ENCODE measurements around the gene MRGPRF.

DNA sequence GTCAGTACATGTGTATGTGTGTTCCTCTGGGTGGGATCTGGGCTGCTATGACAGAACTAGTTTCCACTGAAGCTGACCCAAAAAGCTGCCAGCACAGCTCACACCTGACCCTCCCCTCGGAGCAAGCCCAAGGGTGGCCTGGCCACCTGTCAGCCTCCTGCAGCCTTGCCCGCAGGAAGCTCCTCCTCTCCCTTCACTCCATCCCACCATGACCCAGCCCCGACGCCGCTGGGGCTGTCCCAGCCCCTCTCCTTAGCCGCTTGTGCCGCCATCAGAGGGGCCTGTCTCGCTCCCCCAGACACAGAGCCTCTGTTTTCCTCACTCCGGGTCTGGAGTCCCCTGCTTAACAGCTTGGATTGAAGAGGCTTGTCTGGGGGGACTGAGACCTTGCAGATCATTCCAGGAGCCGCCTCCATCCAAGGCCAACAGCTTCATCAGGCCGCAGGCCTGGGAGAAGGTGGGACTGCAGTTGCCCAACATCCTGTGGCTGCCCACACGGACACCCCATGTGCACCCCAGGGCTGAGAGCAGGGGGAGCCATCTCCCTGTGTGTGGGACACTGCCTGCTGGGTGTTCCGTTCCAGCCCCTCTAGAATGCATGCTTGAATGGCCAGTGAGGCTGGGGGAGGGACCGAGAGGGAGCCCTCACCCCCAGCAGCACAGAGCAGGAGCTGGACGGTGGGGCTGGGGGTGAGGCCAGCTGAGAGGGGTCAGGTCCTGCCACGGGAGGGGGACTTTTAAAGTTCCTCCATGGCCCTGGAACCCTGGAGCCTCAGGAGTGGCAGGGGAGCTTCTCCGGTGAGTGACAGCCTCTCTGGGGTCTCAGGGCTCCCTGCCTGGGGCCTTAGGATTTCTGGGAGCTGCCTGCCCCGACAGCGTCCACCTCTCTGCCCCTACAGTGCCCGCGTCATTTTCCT is 696 bp downstream of the MRGPRF start:
- TF ChIP-seq, protein P1, sequence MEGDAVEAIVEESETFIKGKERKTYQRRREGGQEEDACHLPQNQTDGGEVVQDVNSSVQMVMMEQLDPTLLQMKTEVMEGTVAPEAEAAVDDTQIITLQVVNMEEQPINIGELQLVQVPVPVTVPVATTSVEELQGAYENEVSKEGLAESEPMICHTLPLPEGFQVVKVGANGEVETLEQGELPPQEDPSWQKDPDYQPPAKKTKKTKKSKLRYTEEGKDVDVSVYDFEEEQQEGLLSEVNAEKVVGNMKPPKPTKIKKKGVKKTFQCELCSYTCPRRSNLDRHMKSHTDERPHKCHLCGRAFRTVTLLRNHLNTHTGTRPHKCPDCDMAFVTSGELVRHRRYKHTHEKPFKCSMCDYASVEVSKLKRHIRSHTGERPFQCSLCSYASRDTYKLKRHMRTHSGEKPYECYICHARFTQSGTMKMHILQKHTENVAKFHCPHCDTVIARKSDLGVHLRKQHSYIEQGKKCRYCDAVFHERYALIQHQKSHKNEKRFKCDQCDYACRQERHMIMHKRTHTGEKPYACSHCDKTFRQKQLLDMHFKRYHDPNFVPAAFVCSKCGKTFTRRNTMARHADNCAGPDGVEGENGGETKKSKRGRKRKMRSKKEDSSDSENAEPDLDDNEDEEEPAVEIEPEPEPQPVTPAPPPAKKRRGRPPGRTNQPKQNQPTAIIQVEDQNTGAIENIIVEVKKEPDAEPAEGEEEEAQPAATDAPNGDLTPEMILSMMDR (IDR thresholded peaks at IDR 0.05) = no peak
- no peak for TF ChIP-seq ZFX (IDR thresholded peaks at IDR 0.05; ENCODE audit: borderline replicate concordance)

Measured in 22Rv1 (cell line).